Gastrocnemius medialis (tissue), 4 donors: ENCODE data around the gene GABBR1. TPM values are rescaled to one million over a fixed set of nuclear protein-coding genes. Genes with fewer than 3 reads are reported as not detected.

Source experiments
- ATAC-seq, 2 donors: fragments of 150-250 bp; one replicate each; pipeline ENCODE4 v1.9.1; 2016
- DNase-seq, 2 donors: peaks; one replicate each; pipeline ENCODE4 v3.0.0-alpha.2; 2019
- H3K27ac ChIP-seq, 4 donors: fragments of 200-600 bp; sonication (generic); 1 replicate in 1 of 4; 2 replicates in 3 of 4; pipeline ENCODE4 v1.5.1; 2016 to 2018; ENCODE audit warnings: mild to moderate bottlenecking in 2 of 4, moderate library complexity in 1 of 4
- H3K27me3 ChIP-seq, 3 donors: fragments of 200-600 bp; sonication (generic) in 2 of 3; 1 replicate in 1 of 3; 2 replicates in 2 of 3; pipeline versions ENCODE4 v1.5.1 to v1.6.0; 2016 to 2019; ENCODE audit warnings: mild to moderate bottlenecking in 1 of 3, moderate library complexity in 1 of 3
- H3K36me3 ChIP-seq, 2 donors: fragments of 200-600 bp; sonication (generic) in 1 of 2; one replicate each; pipeline ENCODE4 v1.5.1; 2017 to 2018
- H3K4me1 ChIP-seq, 2 donors: fragments of 200-600 bp; sonication (generic) in 1 of 2; one replicate each; pipeline ENCODE4 v1.5.1; 2016 to 2017; ENCODE audit warnings: mild to moderate bottlenecking in 2 of 2
- H3K4me3 ChIP-seq, 4 donors: fragments of 200-600 bp; sonication (generic) in 3 of 4; 1 replicate in 1 of 4; 2 replicates in 3 of 4; pipeline ENCODE4 v1.5.1; 2016 to 2019; ENCODE audit warnings: mild to moderate bottlenecking in 2 of 4
- H3K9me3 ChIP-seq, 3 donors: fragments of 200-600 bp; sonication (generic) in 2 of 3; 1 replicate in 1 of 3; 2 replicates in 2 of 3; pipeline ENCODE4 v1.5.1; 2016 to 2019
- CTCF ChIP-seq, 5 experiments: fragments of 450-650 bp in 3 of 5; fragments of 200-600 bp in 2 of 5; sonication (generic) in 2 of 5; IDR thresholded peaks in 4 of 5; conservative IDR thresholded peaks in 1 of 5; 1 replicate in 4 of 5; 2 replicates in 1 of 5; pipeline ENCODE4 v1.5.1; 2016 to 2019; ENCODE audit warnings: antibody characterized with exemption in 5 of 5, mild to moderate bottlenecking in 3 of 5, moderate library complexity in 3 of 5
- POLR2A ChIP-seq, 2 donors: fragments of 450-650 bp; IDR thresholded peaks; one replicate each; pipeline ENCODE4 v1.6.1; 2017; ENCODE audit warnings: antibody characterized with exemption in 2 of 2, mild to moderate bottlenecking in 2 of 2, moderate library complexity in 2 of 2
- in situ Hi-C, 4 donors: fragments of 200-750 bp; cut with MboI; loops; one replicate each; pipeline versions ENCODE4 v1.15.0 to v1.8.0; 2017; ENCODE audit warnings: low sequenced_read_pairs in 4 of 4
- intact Hi-C: fragments of 100-400 bp; cut with DNase I; formaldehyde crosslinking; loops from one replicate; pipeline ENCODE4 v1.15.1; 2023; ENCODE audit warnings: low total_unique reads
- total RNA-seq, 4 donors: library from RNA; depleted of rRNA; stranded (reverse); fragments of >200 nt; gene quantifications; one replicate each; pipeline versions ENCODE4 v1.1.0 to v1.2.3, GENCODE V29; 2016

The GABBR1 gene
- total RNA-seq, 4 donors from 2014 or later = 1.0 to 3.8 (median 3.1) TPM

- TF ChIP-seq POLR2A (IDR thresholded peaks at IDR 0.05) = no peak
- TF ChIP-seq CTCF (IDR thresholded peaks at IDR 0.05 in 4 of 5, conservative IDR thresholded peaks at IDR 0.05 in 1 of 5) = no peak
Observed at GRCh38 chr6:29559524-29560287, 73.3 kb downstream of the GABBR1 start, which contains the start of gene UBD. Gene UBD (minus strand): TSS chr6:29559732. CDS start chr6:29559701, 31 bp downstream.

GRCh38 chr6:29558439-29559079, 74.4 kb downstream of the GABBR1 start:
- no peaks in the 10 kb centered on the region for H3K36me3 ChIP-seq
- no peak for ATAC-seq
- no peak for DNase-seq
- H3K4me1 ChIP-seq = peaks cover 0 to 5% of the 10 kb centered on the region in 2 donors
- H3K27me3 ChIP-seq = peaks cover 25 to 35% (median 33%) of the 10 kb centered on the region in 3 donors
- intact Hi-C loops = no loop called here
- H3K9me3 ChIP-seq = no peaks in the 10 kb centered on the region
- TF ChIP-seq POLR2A (IDR thresholded peaks at IDR 0.05) = no peak
- TF ChIP-seq CTCF (IDR thresholded peaks at IDR 0.05 in 4 of 5, conservative IDR thresholded peaks at IDR 0.05 in 1 of 5) = no peak
- H3K27ac ChIP-seq = no peak overlapping the region
- in situ Hi-C loops = no loop called here
- H3K4me3 ChIP-seq = no peak overlapping the region

More at GRCh38 chr6:29559524-29560287, 73.3 kb downstream of the GABBR1 start, which contains the start of gene UBD:
- Histone ChIP-seq H3K27me3 (peaks cover 14 to 23% (median 22%) of the 10 kb centered on the region in 3 donors), H3K27ac (no peak within 1 kb of the TSS), H3K4me1 (no peaks in the 10 kb centered on the region), H3K4me3 (no peak within 1 kb of the TSS), H3K9me3 (no peaks in the 10 kb centered on the region), H3K36me3 (no peaks in the 10 kb centered on the region)
- in situ Hi-C loops (no loop called here), intact Hi-C loops (no loop called here)
- DNase-seq (no peak), ATAC-seq (no peak)

GRCh38 chr6:29557320-29557719, 75.7 kb downstream of the GABBR1 start:
- intact Hi-C loops = no loop called here
- no peak for ATAC-seq
- Histone ChIP-seq H3K4me3 (no peak overlapping the region), H3K4me1 (peaks cover 0 to 12% of the 10 kb centered on the region in 2 donors), H3K9me3 (no peaks in the 10 kb centered on the region), H3K36me3 (no peaks in the 10 kb centered on the region), H3K27me3 (peaks cover 26 to 40% (median 33%) of the 10 kb centered on the region in 3 donors), H3K27ac (no peak overlapping the region)
- TF ChIP-seq CTCF (IDR thresholded peaks at IDR 0.05 in 4 of 5, conservative IDR thresholded peaks at IDR 0.05 in 1 of 5) = no peak
- TF ChIP-seq POLR2A (IDR thresholded peaks at IDR 0.05) = no peak
- in situ Hi-C loops = no loop called here
- no peak for DNase-seq

GRCh38 chr6:29554764-29555163, 78.2 kb downstream of the GABBR1 start:
- DNase-seq (no peak), ATAC-seq (no peak)
- Histone ChIP-seq H3K27ac (no peak overlapping the region), H3K4me3 (no peak overlapping the region), H3K36me3 (no peaks in the 10 kb centered on the region), H3K9me3 (no peaks in the 10 kb centered on the region), H3K27me3 (peaks cover 26 to 40% (median 33%) of the 10 kb centered on the region in 3 donors), H3K4me1 (peaks cover 0 to 12% of the 10 kb centered on the region in 2 donors)
- intact Hi-C loops (no loop called here), in situ Hi-C loops (no loop called here)
- TF ChIP-seq POLR2A (IDR thresholded peaks at IDR 0.05) (no peak), CTCF (IDR thresholded peaks at IDR 0.05 in 4 of 5, conservative IDR thresholded peaks at IDR 0.05 in 1 of 5) (no peak)
